ENCODE data around the gene HES3. TPM values are rescaled to one million over a fixed set of nuclear protein-coding genes. Genes with fewer than 3 reads are reported as not detected.
"Not testable (repeated sequence)": the region's sequence is repeated elsewhere in the genome, so short reads cannot be mapped to it uniquely, and the experiment has no call there.

HES3 gene
- total and polyA plus RNA-seq, 2 donors = not detected

DNA sequence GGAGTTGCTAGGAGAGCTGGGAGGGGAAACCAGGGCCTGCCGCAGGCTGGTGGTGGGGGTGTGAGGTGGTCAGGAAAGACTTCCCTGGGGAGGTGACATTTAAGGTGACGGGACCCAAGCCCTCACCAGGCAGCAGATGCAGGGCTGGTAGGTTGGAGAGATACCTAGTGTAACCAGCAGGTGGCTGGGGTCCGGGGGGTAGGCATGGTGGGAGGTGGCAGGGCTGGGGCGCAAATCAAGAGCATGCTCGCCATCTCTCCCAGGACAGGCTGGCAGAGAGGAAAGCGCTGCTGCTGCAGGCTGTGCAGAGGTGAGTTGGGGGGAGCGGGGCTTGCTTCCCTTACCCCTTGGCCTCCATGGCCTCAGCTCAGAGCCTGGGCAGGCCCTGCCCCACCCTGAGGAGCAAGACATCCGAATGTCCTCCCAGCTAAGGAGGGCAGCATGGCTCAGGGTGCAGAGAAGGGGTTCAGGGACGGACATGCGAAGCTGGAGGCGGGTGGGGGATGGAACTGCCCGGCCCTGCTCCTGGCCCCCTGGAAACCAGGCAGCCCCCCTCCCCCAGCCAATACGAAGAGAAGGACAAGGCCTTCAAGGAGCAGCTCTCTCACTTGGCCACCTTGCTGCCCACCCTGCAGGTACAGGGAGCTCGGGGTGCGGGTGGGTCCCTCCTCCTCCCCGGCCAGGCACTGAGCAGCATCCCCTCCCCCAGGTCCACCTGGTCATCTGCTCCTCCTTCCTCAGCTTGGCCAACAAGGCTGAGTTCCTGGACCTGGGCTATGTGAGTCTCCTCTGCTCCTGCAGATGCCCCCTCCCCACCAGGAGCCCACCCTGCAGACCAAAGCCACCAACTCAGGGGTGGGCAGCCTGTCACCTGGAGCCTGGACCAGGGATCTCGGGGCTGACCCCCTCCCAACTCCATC, 34.1 kb upstream of the HES3 start:
- Histone ChIP-seq H3K27ac (ENCODE audit: low read depth) (no peak overlapping the region), H3K4me3 (ENCODE audit: low read depth, low read length) (no peak overlapping the region), H3K4me1 (ENCODE audit: insufficient read depth) (peaks cover 1% of the 10 kb centered on the region), H3K36me3 (ENCODE audit: insufficient read depth) (no peaks in the 10 kb centered on the region)
- no peak for DNase-seq (ENCODE audit: extremely low spot score)
- 91% methylated on average over 17 of the region's 17 CpGs for WGBS

GRCh38 chr1:6210591-6211355, 33.2 kb upstream of the HES3 start:
- Histone ChIP-seq H3K4me3 (ENCODE audit: low read depth, low read length) (no peak overlapping the region), H3K27ac (ENCODE audit: low read depth) (no peak overlapping the region), H3K4me1 (ENCODE audit: insufficient read depth) (peaks cover 1% of the 10 kb centered on the region), H3K36me3 (ENCODE audit: insufficient read depth) (no peaks in the 10 kb centered on the region)
- 95% methylated on average over 29 of the region's 29 CpGs for WGBS
- no peak for DNase-seq (ENCODE audit: extremely low spot score)

GRCh38 chr1:6211731-6212130, 32.2 kb upstream of the HES3 start:
- H3K36me3 ChIP-seq (ENCODE audit: insufficient read depth) = no peaks in the 10 kb centered on the region
- DNase-seq (ENCODE audit: extremely low spot score) = no peak
- 85% methylated on average over 16 of the region's 16 CpGs for WGBS

GRCh38 chr1:6212193-6212959, 31.6 kb upstream of the HES3 start:
- WGBS = 78% methylated on average over 20 of the region's 20 CpGs

More at GRCh38 chr1:6211731-6212130, 32.2 kb upstream of the HES3 start:
- H3K4me1 ChIP-seq (ENCODE audit: insufficient read depth) = peaks cover 1% of the 10 kb centered on the region
- H3K4me3 ChIP-seq (ENCODE audit: low read depth, low read length) = no peak overlapping the region
- H3K27ac ChIP-seq (ENCODE audit: low read depth) = no peak overlapping the region

DNA sequence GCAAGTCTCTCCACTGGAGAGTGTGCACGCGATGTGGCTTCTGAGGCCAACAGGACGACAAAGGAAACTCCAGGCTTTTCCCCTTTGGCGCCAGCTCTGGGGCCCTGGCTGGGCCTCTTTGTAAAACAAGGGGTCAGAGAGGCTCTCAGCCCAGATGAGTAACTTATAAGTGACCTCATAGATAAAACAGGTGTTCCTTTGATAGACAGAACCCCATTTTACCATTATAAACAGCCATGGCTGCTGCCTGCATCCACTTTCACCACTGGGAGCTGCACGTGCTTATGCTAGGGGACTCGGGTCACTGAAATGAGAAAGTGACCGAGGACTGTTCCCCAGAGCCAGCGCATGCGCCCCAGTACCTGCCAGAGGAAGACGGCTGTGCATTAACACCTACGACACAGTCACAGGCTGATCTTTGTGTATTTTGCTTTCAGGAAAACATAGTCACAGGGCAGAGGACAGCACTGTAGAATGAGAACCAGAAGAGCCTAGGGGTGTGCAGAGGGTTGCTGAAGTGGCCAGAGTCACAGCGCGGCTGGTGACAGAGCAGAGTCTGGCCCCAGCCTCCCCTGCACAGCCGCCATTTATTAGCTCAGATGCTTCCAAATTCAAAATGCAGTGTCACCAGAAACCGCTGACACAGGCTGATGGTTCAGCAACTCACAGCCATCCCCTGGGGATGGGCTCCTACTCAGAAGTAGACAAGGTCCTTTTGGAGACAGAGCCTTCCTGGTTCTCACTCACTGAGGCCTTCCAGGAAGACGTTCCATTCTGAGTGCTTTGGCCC, 25.4 kb upstream of the HES3 start:
- Histone ChIP-seq H3K4me3 (ENCODE audit: low read depth, low read length) (no peak overlapping the region), H3K36me3 (ENCODE audit: insufficient read depth) (no peaks in the 10 kb centered on the region), H3K4me1 (ENCODE audit: insufficient read depth) (no peaks in the 10 kb centered on the region), H3K27ac (ENCODE audit: low read depth) (no peak overlapping the region)
- 84% methylated on average over 16 of the region's 16 CpGs for WGBS
- no peak for DNase-seq (ENCODE audit: extremely low spot score)

More at GRCh38 chr1:6212193-6212959, 31.6 kb upstream of the HES3 start:
- no peak overlapping the region for H3K27ac ChIP-seq (ENCODE audit: low read depth)
- no peaks in the 10 kb centered on the region for H3K36me3 ChIP-seq (ENCODE audit: insufficient read depth)
- H3K4me3 ChIP-seq (ENCODE audit: low read depth, low read length) = no peak overlapping the region
- no peak for DNase-seq (ENCODE audit: extremely low spot score)
- H3K4me1 ChIP-seq (ENCODE audit: insufficient read depth) = no peaks in the 10 kb centered on the region

DNA sequence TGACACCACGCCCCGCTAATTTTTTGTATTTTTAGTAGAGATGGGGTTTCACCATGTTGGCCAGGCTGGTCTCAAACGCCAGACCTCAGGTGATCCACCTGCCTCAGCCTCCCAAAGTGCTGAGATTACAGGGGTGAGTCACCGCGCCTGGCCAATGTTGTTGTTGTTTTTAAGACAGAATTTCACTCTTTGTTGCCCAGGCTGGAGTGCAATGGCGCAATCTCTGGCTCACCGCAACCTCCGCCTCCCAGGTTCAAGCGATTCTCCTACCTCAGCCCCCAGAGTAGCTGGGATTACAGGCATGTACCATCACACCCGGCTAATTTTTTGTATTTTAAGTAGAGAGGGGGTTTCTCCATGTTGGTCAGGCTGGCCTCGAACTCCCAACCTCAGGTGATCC, 24.3 kb upstream of the HES3 start:
- H3K27ac ChIP-seq (ENCODE audit: low read depth); DNase-seq (ENCODE audit: extremely low spot score); H3K4me3 ChIP-seq (ENCODE audit: low read depth, low read length); H3K36me3 ChIP-seq (ENCODE audit: insufficient read depth); H3K4me1 ChIP-seq (ENCODE audit: insufficient read depth): not testable (repeated sequence)
- WGBS = 85% methylated on average over 11 of the region's 11 CpGs

GRCh38 chr1:6220236-6220635, 23.7 kb upstream of the HES3 start:
- peak overlapping the region; percentile 30 for H3K27ac ChIP-seq (ENCODE audit: low read depth)

GRCh38 chr1:6221210-6221784, 22.7 kb upstream of the HES3 start:
- peaks cover 6% of the 10 kb centered on the region for H3K36me3 ChIP-seq (ENCODE audit: insufficient read depth)
- no peak overlapping the region for H3K4me3 ChIP-seq (ENCODE audit: low read depth, low read length)

More at GRCh38 chr1:6220236-6220635, 23.7 kb upstream of the HES3 start:
- no peak for DNase-seq (ENCODE audit: extremely low spot score)
- 78% methylated on average over 8 of the region's 8 CpGs for WGBS
- peaks cover 6% of the 10 kb centered on the region for H3K36me3 ChIP-seq (ENCODE audit: insufficient read depth)
- H3K4me3 ChIP-seq (ENCODE audit: low read depth, low read length) = no peak overlapping the region
- H3K4me1 ChIP-seq (ENCODE audit: insufficient read depth) = no peaks in the 10 kb centered on the region

DNA sequence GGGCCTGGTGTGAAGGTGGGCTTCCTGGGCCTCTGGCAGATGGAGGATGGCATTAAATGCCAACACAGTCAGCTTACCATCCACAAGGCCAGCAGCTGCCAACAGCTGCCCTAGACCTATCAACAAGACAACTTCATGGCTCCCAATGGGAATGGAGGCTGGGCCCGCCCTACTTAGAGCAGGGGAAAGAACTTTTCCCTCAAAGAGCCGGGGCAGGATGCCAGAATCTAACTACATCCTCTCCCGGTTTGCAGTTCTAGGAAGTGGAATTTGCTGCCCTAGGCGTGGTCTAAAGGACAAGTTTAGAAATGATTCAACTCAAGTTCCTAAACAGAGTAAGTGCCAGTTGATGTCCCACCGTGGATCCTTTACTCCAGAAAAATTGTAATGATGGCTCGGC, 21.3 kb upstream of the HES3 start:
- Histone ChIP-seq H3K4me1 (ENCODE audit: insufficient read depth) (no peaks in the 10 kb centered on the region), H3K36me3 (ENCODE audit: insufficient read depth) (peaks cover 6% of the 10 kb centered on the region), H3K4me3 (ENCODE audit: low read depth, low read length) (no peak overlapping the region), H3K27ac (ENCODE audit: low read depth) (no peak overlapping the region)
- WGBS = 67% methylated on average over 6 of the region's 6 CpGs
- no peak for DNase-seq (ENCODE audit: extremely low spot score)

More at GRCh38 chr1:6221210-6221784, 22.7 kb upstream of the HES3 start:
- DNase-seq (ENCODE audit: extremely low spot score) = no peak
- WGBS = 93% methylated on average over 12 of the region's 12 CpGs
- no peak overlapping the region for H3K27ac ChIP-seq (ENCODE audit: low read depth)
- no peaks in the 10 kb centered on the region for H3K4me1 ChIP-seq (ENCODE audit: insufficient read depth)

- H3K4me1 ChIP-seq (ENCODE audit: insufficient read depth) = no peaks in the 10 kb centered on the region
- DNase-seq (ENCODE audit: extremely low spot score) = no peak
- H3K27ac ChIP-seq (ENCODE audit: low read depth) = no peak overlapping the region
- no peak overlapping the region for H3K4me3 ChIP-seq (ENCODE audit: low read depth, low read length)
- 95% methylated on average over 13 of the region's 13 CpGs for WGBS
- H3K36me3 ChIP-seq (ENCODE audit: insufficient read depth) = peaks cover 6% of the 10 kb centered on the region
Measured at GRCh38 chr1:6223617-6224016, 20.4 kb upstream of the HES3 start.

GRCh38 chr1:6224718-6225117, 19.3 kb upstream of the HES3 start:
- DNase-seq (ENCODE audit: extremely low spot score) = no peak
- Histone ChIP-seq H3K4me1 (ENCODE audit: insufficient read depth) (no peaks in the 10 kb centered on the region), H3K36me3 (ENCODE audit: insufficient read depth) (peaks cover 6% of the 10 kb centered on the region), H3K27ac (ENCODE audit: low read depth) (no peak overlapping the region), H3K4me3 (ENCODE audit: low read depth, low read length) (no peak overlapping the region)
- WGBS = 85% methylated on average over 15 of the region's 15 CpGs

DNA sequence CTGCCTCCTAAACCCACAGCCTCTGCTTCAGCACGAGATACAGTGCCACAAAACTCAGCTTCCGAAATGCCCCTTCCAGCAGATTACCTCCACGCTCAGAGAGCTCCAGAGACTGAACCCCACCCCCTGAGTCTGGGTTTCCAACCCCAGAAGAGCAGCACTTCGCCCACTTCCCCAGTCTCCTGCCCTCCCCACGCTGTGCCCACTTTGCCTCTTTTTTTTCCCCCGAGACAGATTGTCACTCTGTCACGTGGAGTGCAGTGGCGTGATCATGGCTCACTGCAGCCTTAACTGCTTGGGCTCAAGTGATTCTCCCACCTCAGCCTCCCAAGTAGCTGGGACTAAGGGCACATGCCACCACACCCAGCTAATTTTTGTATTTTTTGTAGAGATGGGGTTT, 18.3 kb upstream of the HES3 start:
- 91% methylated on average over 8 of the region's 8 CpGs for WGBS
- no peak for DNase-seq (ENCODE audit: extremely low spot score)
- peaks cover 6% of the 10 kb centered on the region for H3K36me3 ChIP-seq (ENCODE audit: insufficient read depth)
- H3K4me1 ChIP-seq (ENCODE audit: insufficient read depth) = no peaks in the 10 kb centered on the region
- no peak overlapping the region for H3K4me3 ChIP-seq (ENCODE audit: low read depth, low read length)
- H3K27ac ChIP-seq (ENCODE audit: low read depth) = no peak overlapping the region

Measured in urinary bladder (tissue), 4 donors.